ENCODE results near the gene TIAL1.

DNA sequence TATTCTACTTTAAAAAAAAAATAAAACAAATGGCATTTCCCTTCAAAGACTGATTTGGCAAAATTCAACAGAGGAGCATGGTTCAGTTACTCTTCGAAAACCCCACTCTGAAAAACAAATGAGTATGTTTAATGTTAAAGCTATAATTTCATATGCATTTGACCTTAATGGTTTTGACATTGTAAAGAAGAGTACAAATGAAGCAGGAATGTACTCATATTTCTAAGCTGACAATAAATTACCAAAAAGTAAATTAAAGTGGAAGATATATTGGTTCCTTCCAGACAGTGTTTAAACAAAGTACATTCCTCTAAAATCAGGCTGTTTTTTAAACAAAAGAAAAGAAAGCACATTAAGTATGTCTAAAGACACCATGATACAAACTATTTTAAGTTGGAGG is 70.6 kb downstream of the TIAL1 start:
- TF ChIP-seq, protein P1, sequence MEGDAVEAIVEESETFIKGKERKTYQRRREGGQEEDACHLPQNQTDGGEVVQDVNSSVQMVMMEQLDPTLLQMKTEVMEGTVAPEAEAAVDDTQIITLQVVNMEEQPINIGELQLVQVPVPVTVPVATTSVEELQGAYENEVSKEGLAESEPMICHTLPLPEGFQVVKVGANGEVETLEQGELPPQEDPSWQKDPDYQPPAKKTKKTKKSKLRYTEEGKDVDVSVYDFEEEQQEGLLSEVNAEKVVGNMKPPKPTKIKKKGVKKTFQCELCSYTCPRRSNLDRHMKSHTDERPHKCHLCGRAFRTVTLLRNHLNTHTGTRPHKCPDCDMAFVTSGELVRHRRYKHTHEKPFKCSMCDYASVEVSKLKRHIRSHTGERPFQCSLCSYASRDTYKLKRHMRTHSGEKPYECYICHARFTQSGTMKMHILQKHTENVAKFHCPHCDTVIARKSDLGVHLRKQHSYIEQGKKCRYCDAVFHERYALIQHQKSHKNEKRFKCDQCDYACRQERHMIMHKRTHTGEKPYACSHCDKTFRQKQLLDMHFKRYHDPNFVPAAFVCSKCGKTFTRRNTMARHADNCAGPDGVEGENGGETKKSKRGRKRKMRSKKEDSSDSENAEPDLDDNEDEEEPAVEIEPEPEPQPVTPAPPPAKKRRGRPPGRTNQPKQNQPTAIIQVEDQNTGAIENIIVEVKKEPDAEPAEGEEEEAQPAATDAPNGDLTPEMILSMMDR (conservative IDR thresholded peaks at IDR 0.05; ENCODE audit: low read depth, low read length), result no peak
- TF ChIP-seq EZH2phosphoT487 (IDR thresholded peaks at IDR 0.05; ENCODE audit: borderline replicate concordance, low read length) (no peak), EZH2 (IDR thresholded peaks at IDR 0.05; ENCODE audit: low read length, unreplicated experiment) (no peak)
